A673 (cell line): ENCODE results near the gene CUL2. TPM values are rescaled to one million over a fixed set of nuclear protein-coding genes. Genes with fewer than 3 reads are reported as not detected.

Source experiments
- BruUV-seq: library from RNA; stranded (reverse); fragments of 400-500 nt; replicated peaks from 2 replicates; lab custom pipeline; 2021; lab: Mats Ljungman, UMichigan
- CTCF ChIA-PET: fragments of 300-600 bp; sonication (Branson Sonifier 250); formaldehyde crosslinking; loops from one replicate; lab custom pipeline; 2022; ENCODE audit warnings: antibody characterized with exemption; lab: Charles Lee
- POLR2A ChIA-PET: fragments of 300-600 bp; sonication (Branson Sonifier 250); formaldehyde crosslinking; loops from one replicate; lab custom pipeline; 2022; ENCODE audit warnings: antibody characterized with exemption; ENCODE audit not compliant: low non-redundant PET; lab: Charles Lee
- DNase-seq: peaks from one replicate; pipeline ENCODE4 v3.0.0-alpha.2; 2015; ENCODE audit warnings: low spot score
- H3K27ac ChIP-seq: fragments of 200-600 bp; sonication (generic); 2 replicates; pipeline ENCODE4 v1.5.1; 2016; ENCODE audit warnings: mixed run types, low read depth, mild to moderate bottlenecking, mixed read lengths, antibody characterized with exemption, low read length; ENCODE audit not compliant: poor library complexity, severe bottlenecking
- H3K27me3 ChIP-seq: fragments of 200-600 bp; sonication (generic); replicated peaks from 2 replicates; pipeline ENCODE4 v1.6.1; 2017; ENCODE audit warnings: mixed run types, low read depth, mild to moderate bottlenecking, mixed read lengths, antibody characterized with exemption, low read length; ENCODE audit not compliant: insufficient read depth, poor library complexity
- H3K36me3 ChIP-seq: fragments of 200-600 bp; sonication (generic); 2 replicates; pipeline ENCODE4 v1.6.1; 2016; ENCODE audit warnings: mixed run types, mild to moderate bottlenecking, mixed read lengths, antibody characterized with exemption, low read length; ENCODE audit not compliant: insufficient read depth, poor library complexity, severe bottlenecking
- H3K4me1 ChIP-seq: fragments of 200-600 bp; sonication (generic); 2 replicates; pipeline ENCODE4 v1.6.1; 2017; ENCODE audit warnings: mixed run types, mild to moderate bottlenecking, mixed read lengths, antibody characterized with exemption, low read length; ENCODE audit not compliant: insufficient read depth, poor library complexity, severe bottlenecking
- H3K4me3 ChIP-seq: fragments of 200-600 bp; sonication (generic); 2 replicates; pipeline ENCODE4 v1.5.1; 2016; ENCODE audit warnings: low read depth, mixed run types, mild to moderate bottlenecking, mixed read lengths, low read length; ENCODE audit not compliant: poor library complexity, severe bottlenecking
- H3K9me3 ChIP-seq: fragments of 200-600 bp; sonication (generic); 2 replicates; pipeline ENCODE4 v1.6.1; 2016; ENCODE audit warnings: mixed run types, low read depth, mild to moderate bottlenecking, mixed read lengths, antibody characterized with exemption, low read length; ENCODE audit not compliant: poor library complexity, severe bottlenecking
- CTCF ChIP-seq: fragments of 300-800, 200-600 bp; sonication (generic); conservative IDR thresholded peaks from 2 replicates; pipeline ENCODE4 v1.5.1; 2017; ENCODE audit warnings: low read depth, mild to moderate bottlenecking, antibody characterized with exemption, low read length, moderate library complexity, mixed read lengths
- EZH2 ChIP-seq: fragments of 200-600 bp; sonication (generic); IDR thresholded peaks from 2 replicates; pipeline ENCODE4 v1.6.1; 2017; ENCODE audit warnings: borderline replicate concordance, low read depth, mild to moderate bottlenecking, mixed read lengths, antibody characterized with exemption, low read length; ENCODE audit not compliant: poor library complexity, severe bottlenecking
- intact Hi-C: fragments of 100-400 bp; cut with micrococcal nuclease; formaldehyde crosslinking; loops from one replicate; pipeline ENCODE4 v1.10.0; 2022; ENCODE audit not compliant: unreplicated experiment
- total RNA-seq: library from RNA; stranded (reverse); gene quantifications from 2 replicates; pipeline ENCODE4 v1.2.3, GENCODE V29; 2021

Gene CUL2
- total RNA-seq, 1 experiment from 2014 or later = 45.2 TPM

- Histone ChIP-seq H3K4me3 (no peak overlapping the region), H3K9me3 (no peaks in the 10 kb centered on the region), H3K36me3 (no peaks in the 10 kb centered on the region), H3K27ac (no peak overlapping the region), H3K4me1 (no peaks in the 10 kb centered on the region), H3K27me3 (no peaks in the 10 kb centered on the region)
- no peak for TF ChIP-seq EZH2
- no peak for TF ChIP-seq CTCF
- POLR2A ChIA-PET = no interaction called here
- intact Hi-C loops = no loop called here
- BruUV-seq = no TSS peak
- CTCF ChIA-PET = no interaction called here
- peak; percentile 67 for DNase-seq
Observed at GRCh38 chr10:35005868-35006267, 84.3 kb downstream of the CUL2 start.

DNA sequence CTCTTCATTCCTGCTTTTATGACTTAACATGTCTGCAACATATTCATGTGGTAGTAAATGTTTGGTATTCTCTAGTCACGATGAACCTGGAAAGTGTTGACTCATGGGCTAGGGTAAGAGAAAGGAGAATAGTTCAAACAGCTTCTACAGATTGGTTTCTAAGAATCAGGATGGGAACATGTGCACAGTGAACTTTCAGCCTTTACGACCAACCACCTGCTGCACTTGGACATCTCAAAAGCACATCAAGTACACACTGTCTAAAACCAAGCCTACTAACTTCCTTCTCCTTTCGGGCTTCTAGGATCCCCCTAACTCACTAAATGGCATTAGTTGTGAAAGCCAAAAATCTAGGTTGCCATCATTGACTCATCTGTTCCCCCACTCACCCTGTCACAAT is 85.5 kb downstream of the CUL2 start:
- ChIA-PET POLR2A (no interaction called here), CTCF (no interaction called here)
- no TSS peak for BruUV-seq
- intact Hi-C loops = no loop called here
- TF ChIP-seq CTCF = no peak
- TF ChIP-seq EZH2 = no peak
- Histone ChIP-seq H3K9me3 (no peaks in the 10 kb centered on the region), H3K27me3 (no peaks in the 10 kb centered on the region), H3K4me3 (no peak overlapping the region), H3K36me3 (no peaks in the 10 kb centered on the region), H3K27ac (no peak overlapping the region), H3K4me1 (no peaks in the 10 kb centered on the region)
- no peak for DNase-seq

GRCh38 chr10:35003906-35004305 is 86.2 kb downstream of the CUL2 start:
- no peaks in the 10 kb centered on the region for H3K4me1 ChIP-seq
- no peak overlapping the region for H3K4me3 ChIP-seq
- H3K27me3 ChIP-seq = no peaks in the 10 kb centered on the region
- DNase-seq = no peak
- ChIA-PET POLR2A (no interaction called here), CTCF (interaction anchor here (1.3 kb wide), 1 partner anchor 9 kb away, joined by 5 read pairs; no protein-coding TSS in a partner anchor)
- H3K9me3 ChIP-seq = no peaks in the 10 kb centered on the region
- no peaks in the 10 kb centered on the region for H3K36me3 ChIP-seq
- no peak for TF ChIP-seq CTCF
- no peak for TF ChIP-seq EZH2
- no TSS peak for BruUV-seq
- intact Hi-C loops = no loop called here
- H3K27ac ChIP-seq = no peak overlapping the region
